Measurements from ENCODE around the gene ABI3. TPM values are rescaled to one million over a fixed set of nuclear protein-coding genes. Genes with fewer than 3 reads are reported as not detected.

Gene ABI3
- total and polyA plus RNA-seq, 9 of the 15 experiments (the other 6 are each of a cell fraction or from before 2014, with no cell fraction given) = not detected

DNA sequence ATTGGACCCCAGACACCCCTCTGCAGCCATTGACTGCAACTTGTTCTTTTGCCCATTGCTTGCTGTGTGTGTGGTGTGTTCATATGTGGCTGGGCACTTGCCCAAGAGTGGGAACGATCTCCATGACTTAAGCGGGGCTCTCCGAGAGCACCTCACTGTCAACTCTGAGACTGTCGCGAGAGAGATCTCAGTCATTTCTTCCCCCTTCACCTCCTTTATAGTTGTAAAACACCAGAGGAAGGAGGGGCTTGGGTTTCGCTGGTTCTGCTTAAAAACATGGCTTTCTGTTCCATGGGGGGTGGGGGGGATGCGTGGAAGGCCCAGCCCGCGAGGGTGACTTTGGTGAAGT lies 12.6 kb downstream of the ABI3 start:
- FAIRE-seq = no peak
- intact Hi-C loops (cut with micrococcal nuclease) (loop anchor here (5.0 kb wide), 1 partner anchor 69 kb away; no protein-coding TSS in a partner anchor), in situ Hi-C loops (cut with MboI) (no loop called here)
- no TSS peak for BruUV-seq (replicated peaks)
- no peaks in the 10 kb centered on the region for H4K20me1 ChIP-seq (replicated peaks; ENCODE audit: control insufficient read depth, insufficient read depth, low read length)
- no peaks in the 10 kb centered on the region for H3K9me1 ChIP-seq (ENCODE audit: control insufficient read depth, insufficient read depth, low read length)
- TF ChIP-seq MAFG (tag; conservative IDR thresholded peaks at IDR 0.05) (no peak), CTBP1 (IDR thresholded peaks at IDR 0.05; ENCODE audit: borderline replicate concordance) (no peak), TBP (optimal IDR thresholded peaks at IDR 0.05; ENCODE audit: low read depth, low read length) (no peak), SAFB2 (IDR thresholded peaks at IDR 0.05; ENCODE audit: borderline replicate concordance, low read depth, low read length, severe bottlenecking) (no peak), ZNF830 (CRISPR knock-in tag; IDR thresholded peaks at IDR 0.05) (no peak), DIDO1 (tag; IDR thresholded peaks at IDR 0.05; ENCODE audit: low read depth) (no peak)
- no peak overlapping the region for H3K4me3 ChIP-seq
- H3K27me3 ChIP-seq (ENCODE audit: control insufficient read depth in 2 of 2, insufficient read depth in 2 of 2, low read length in 2 of 2) = peaks cover 0 to 56% of the 10 kb centered on the region in 2 experiments; a peak in 3 of 5 replicates
- H3K79me2 ChIP-seq (ENCODE audit: control insufficient read depth, insufficient read depth, low read length) = no peaks in the 10 kb centered on the region
- H2AFZ ChIP-seq (ENCODE audit: low read depth, low read length) = no peak overlapping the region
- peaks cover 1 to 29% of the 10 kb centered on the region in 2 experiments for H3K4me1 ChIP-seq (replicated peaks in 1 of 2; ENCODE audit: control insufficient read depth in 2 of 2, insufficient read depth in 2 of 2, low read length in 2 of 2)
- ATAC-seq = no peak
- ChIA-PET CTCF (ENCODE audit: low intra/inter-chr PET ratio) (interaction anchor here (0.6 to 1.3 kb wide), 3 partner anchors 68 to 333 kb away, joined by 3 to 4 read pairs (median 4); no protein-coding TSS in a partner anchor), POLR2A (interaction anchor here (1.2 kb wide), 1 partner anchor 31 kb away, joined by 3 read pairs; no protein-coding TSS in a partner anchor)
- H3K4me2 ChIP-seq (ENCODE audit: insufficient read depth, low read length) = no peak overlapping the region; the same call in 1 of the 2 replicates
- no peak overlapping the region for H3K27ac ChIP-seq (ENCODE audit: extremely low read depth, low read depth, low read length)
- no peak for DNase-seq (ENCODE audit: extremely low read depth in 1 of 4, low spot score in 3 of 4)
- no peaks in the 10 kb centered on the region for H3K36me3 ChIP-seq (ENCODE audit: control insufficient read depth, insufficient read depth, low read length)
- H3K9me3 ChIP-seq (replicated peaks; ENCODE audit: control insufficient read depth, insufficient read depth, low read depth, low read length) = no peaks in the 10 kb centered on the region; the same call in 1 of the 2 replicates
- WGBS (ENCODE audit: insufficient coverage, low coverage, missing lambda C conversion rate) = 4% methylated on average over 9 of the region's 9 CpGs
- no peak overlapping the region for H3K9ac ChIP-seq (ENCODE audit: insufficient read depth in 1 of 2, low read depth in 2 of 2, low read length in 2 of 2)

Measured in K562 (cell line).